ENCODE measurements around the gene RHOD. TPM values are rescaled to one million over a fixed set of nuclear protein-coding genes. Genes with fewer than 3 reads are reported as not detected.

Gene RHOD
- polyA plus RNA-seq, 4 donors: 5.6 to 18.9 (median 8.8) TPM

DNA sequence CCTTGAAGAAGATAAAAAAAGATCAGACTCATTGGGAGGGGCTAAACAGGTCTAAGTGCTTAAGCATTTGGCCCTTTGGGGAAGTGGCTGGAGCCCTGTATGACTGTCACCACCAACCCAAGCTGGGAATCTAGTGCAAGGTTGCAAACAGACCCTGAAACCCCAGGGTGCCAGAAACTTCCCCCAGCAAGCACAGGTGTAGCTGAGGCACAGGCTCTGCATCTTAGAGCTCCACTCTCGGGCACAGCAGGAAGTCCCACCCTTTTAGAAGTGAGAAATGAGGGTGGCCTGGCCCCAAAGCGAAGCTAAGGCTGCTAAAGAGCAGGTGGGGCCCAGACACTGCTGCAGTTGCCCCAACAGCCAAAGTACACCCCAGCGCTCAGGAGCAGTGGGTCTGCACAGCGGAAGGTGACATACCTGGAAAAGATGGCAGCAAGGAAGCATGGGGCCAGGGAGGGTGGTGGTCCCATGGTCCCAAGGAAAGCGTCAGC lies 56.6 kb downstream of the RHOD start:
- DNase-seq (ENCODE audit: low read depth in 4 of 4, low spot score in 3 of 4): no peak

- no peak for DNase-seq (ENCODE audit: low read depth in 4 of 4, low spot score in 3 of 4)
Observed at GRCh38 chr11:67114275-67114896, 57.7 kb downstream of the RHOD start.

- DNase-seq (ENCODE audit: low read depth in 4 of 4, low spot score in 3 of 4): no peak
Observed at GRCh38 chr11:67116758-67117105, 60.1 kb downstream of the RHOD start.

DNA sequence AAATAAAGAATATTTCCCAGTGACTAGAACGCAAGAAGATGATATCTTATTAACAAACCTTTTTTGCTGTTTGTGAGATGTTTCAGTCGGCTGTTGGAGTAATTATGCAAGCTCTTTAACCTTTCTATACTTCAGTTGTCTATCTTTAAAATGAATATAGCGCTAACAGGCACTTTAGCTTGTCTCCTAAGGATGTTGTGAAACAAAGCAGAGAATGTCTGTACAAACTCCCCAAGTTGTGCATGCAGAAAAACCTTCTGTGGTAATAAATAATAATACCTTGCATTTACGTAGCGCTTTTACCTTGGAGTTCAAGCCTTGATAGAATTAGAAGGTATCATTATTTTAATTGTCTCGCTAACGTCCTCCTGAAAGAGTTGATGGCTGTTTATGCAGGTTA lies 60.5 kb downstream of the RHOD start:
- no peak for DNase-seq (ENCODE audit: low read depth in 4 of 4, low spot score in 3 of 4)

- DNase-seq (ENCODE audit: low read depth in 4 of 4, low spot score in 3 of 4): no peak
Observed at GRCh38 chr11:67117672-67118180, 61.1 kb downstream of the RHOD start.

DNA sequence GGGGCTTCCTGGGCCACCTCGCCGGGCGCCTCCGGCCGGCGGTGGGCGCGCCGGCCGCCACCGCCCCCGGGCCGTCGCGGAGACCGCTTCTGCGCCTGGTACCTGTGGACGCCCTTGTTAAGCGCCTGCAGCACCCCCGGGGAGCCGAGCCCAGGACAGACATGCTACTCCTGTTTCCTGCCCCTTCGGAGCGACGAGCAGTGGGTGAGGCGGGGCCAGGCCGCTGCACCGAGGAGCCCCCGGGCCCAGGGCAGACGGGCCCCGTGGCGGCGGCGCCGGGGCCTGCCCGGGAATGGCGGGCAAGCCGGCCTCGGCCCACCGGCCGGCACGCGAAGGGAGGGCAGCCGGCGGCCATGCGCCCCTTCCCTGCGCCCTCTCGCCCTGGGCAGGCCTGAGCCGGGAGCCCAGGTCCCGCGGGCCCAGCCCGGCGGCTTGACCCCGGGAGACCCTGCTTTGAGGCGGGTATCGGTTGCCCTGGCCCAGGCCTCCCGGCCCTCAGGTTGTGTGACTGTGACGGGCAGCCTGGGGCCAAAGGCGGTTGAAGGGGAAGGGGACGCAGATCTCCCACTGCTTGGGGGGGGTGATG lies 61.6 kb downstream of the RHOD start:
- no peak for DNase-seq (ENCODE audit: low read depth in 4 of 4, low spot score in 3 of 4)

GRCh38 chr11:67118801-67119584 lies 62.3 kb downstream of the RHOD start, which contains the start of gene KDM2A:
TSS of gene KDM2A (plus strand) at chr11:67119263. CDS start at chr11:67121317, 2,054 bp downstream.
- peak; percentile 98 to 99 (median 98) for DNase-seq (ENCODE audit: low read depth in 4 of 4, low spot score in 3 of 4)

DNA sequence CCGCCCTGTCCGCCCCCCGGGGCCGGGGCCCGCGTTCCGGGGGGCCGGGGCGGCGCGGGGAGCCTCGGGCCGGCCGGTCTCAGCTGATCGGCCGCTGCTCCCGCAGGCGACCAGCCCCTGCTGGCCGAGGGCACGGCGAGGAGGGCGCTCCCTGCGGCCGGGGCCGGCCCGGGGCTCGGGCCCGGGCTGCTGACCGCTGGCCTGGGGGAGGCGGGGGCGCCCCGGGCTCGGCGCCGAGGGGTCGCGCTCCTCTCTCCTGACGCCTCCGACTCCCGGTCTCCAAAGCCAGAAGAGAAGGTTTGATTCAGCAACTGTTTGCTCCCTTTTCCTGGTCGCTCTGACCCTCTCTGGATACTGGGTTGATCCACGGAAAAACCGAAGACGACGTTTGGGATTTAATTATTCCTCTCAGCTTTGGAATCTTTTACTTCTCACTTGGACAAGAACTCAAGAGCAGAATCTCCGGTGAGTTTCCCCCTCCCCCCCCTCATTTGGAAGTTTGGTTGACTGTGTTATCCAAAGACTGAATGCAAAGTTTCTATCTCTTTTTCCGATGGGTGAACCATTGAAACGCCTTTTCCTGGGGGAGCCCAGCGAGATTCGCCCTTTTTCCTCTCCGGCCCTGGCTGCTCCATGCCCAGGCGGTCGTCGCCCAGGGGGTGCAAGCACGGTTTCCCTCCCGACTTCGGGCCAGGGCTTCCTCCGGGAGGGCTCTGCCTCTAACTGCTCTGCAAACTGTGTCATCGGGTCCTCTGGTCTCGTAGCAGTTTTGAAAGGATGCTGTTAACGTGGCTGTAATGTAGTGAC lies 63.1 kb downstream of the RHOD start:
- no peak for DNase-seq (ENCODE audit: low read depth in 4 of 4, low spot score in 3 of 4)

DNA sequence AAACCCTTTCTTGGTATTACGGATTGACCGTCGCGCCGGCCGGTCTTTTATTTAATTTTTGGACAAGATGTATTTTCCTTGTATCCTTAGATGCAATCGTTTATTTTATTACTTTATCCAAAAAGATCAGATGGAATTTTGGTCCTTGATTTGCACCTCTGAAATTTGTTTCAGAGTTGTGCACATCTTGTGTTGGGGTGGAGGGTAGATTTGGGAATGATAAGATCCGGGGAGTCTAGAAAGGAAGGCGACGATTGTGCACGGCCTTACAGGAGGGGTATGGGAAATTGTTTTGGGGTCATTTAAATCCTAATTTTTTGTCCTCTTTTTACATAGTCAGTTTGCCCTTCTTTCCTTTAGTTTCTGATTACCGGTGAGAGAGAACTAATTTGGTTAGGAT lies 63.8 kb downstream of the RHOD start:
- DNase-seq (ENCODE audit: low read depth in 4 of 4, low spot score in 3 of 4): no peak

GRCh38 chr11:67120881-67121710 lies 64.4 kb downstream of the RHOD start:
- DNase-seq (ENCODE audit: low read depth in 4 of 4, low spot score in 3 of 4): no peak

Other genes starting within 250 kb of the RHOD start
- 10 to 100 TPM; 18.9 to 36.5 (median 21.2) TPM for gene RCE1, start 213.4 kb upstream of the RHOD start, polyA plus RNA-seq (ENCODE audit: insufficient read length in 4 of 4)
- 10 to 100 TPM in 3 of 4 donors, 1 to 10 TPM in 1; 9.1 to 28.0 (median 12.7) TPM for gene LRFN4, start 199.8 kb upstream of the RHOD start, polyA plus RNA-seq (ENCODE audit: insufficient read length in 4 of 4)
- 10 to 100 TPM; 15.3 to 56.0 (median 38.6) TPM for gene PC, start 98.5 kb upstream of the RHOD start, polyA plus RNA-seq (ENCODE audit: insufficient read length in 4 of 4)
- not detected for gene C11orf86, start 81.5 kb upstream of the RHOD start, polyA plus RNA-seq (ENCODE audit: insufficient read length in 4 of 4)
- under 1 TPM; 0.09 to 0.47 (median 0.15) TPM for gene SYT12, start 33.7 kb upstream of the RHOD start, polyA plus RNA-seq (ENCODE audit: insufficient read length in 4 of 4)
- gene KDM2A, start 62.4 kb downstream of the RHOD start, polyA plus RNA-seq (ENCODE audit: insufficient read length in 4 of 4): 10 to 100 TPM; 62.1 to 84.3 (median 74.2) TPM
- gene GRK2, start 209.6 kb downstream of the RHOD start, polyA plus RNA-seq (ENCODE audit: insufficient read length in 4 of 4): 10 to 100 TPM; 43.3 to 66.4 (median 47.0) TPM
- 10 to 100 TPM; 20.2 to 60.0 (median 30.1) TPM for gene ANKRD13D, start 232.5 kb downstream of the RHOD start, polyA plus RNA-seq (ENCODE audit: insufficient read length in 4 of 4)
- gene SSH3, start 246.7 kb downstream of the RHOD start, polyA plus RNA-seq (ENCODE audit: insufficient read length in 4 of 4): 10 to 100 TPM; 16.6 to 37.2 (median 24.5) TPM

All from left renal pelvis (tissue), 4 donors.